GM19035 (cell line): ENCODE measurements around the gene GPR17.

ENCODE experiments used
- ATAC-seq: cut with Tn5 transposase; IDR thresholded peaks from one replicate; pipeline ENCODE4 v1.9.1; 2021; ENCODE audit not compliant: unreplicated experiment

Gene GPR17

GRCh38 chr2:127652786-127653357 lies 6.9 kb downstream of the GPR17 start:
- ATAC-seq, result no peak

DNA sequence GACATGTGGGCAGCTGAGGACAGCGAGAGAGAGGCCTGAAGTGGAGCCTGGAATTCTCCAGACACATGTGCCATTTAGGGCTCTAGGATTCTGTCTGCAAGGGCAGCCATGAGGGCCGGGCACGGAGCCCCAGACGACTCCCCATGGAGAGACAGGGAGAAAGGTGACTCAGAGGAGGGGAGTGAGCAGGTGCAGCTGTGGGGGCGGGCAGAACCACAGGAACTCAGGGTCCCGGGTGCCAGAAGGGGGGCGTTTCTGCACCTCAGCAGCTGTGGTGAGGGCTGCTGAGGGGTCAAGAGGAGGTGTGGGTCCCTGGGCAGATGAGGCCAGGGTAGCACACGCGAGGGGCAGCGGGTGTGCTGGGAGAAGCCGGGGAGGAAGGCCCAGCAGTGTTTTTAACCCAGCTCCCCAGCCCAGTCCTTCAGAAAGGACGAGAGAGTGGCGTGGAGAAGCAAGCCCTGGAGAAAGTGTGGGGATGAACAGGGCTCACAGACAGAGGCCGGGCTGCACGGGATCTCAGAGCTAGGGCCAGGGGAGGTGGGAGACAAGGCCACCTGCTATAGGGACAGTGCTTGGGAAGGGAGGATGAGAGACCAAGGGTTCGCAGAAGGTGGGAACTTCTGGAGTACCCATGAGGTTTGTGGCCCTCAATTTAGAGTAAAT lies 7.6 kb downstream of the GPR17 start:
- no peak for ATAC-seq

GRCh38 chr2:127654084-127654837 lies 8.3 kb downstream of the GPR17 start:
- no peak for ATAC-seq

DNA sequence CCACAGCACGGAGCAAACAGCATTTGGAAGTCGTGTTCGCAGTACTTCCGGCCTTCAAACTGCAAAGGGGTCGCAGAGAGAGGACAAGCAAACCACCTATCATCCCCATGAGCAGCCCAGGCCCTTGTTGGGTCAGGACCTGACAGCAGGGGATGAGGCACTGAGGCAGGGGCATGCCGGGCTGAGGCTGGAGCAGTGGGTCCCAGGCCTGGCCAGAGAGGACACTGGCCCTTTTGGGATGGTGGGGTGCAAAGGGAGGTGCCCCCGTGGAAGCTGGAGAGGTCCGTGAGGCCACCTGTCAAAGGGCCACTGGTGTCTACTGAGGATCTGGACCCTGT lies 8.9 kb downstream of the GPR17 start:
- no peak for ATAC-seq

- ATAC-seq, result no peak
Observed at GRCh38 chr2:127655209-127656073, 9.5 kb downstream of the GPR17 start.

- ATAC-seq, result no peak
Observed at GRCh38 chr2:127656569-127657231, 10.7 kb downstream of the GPR17 start.

DNA sequence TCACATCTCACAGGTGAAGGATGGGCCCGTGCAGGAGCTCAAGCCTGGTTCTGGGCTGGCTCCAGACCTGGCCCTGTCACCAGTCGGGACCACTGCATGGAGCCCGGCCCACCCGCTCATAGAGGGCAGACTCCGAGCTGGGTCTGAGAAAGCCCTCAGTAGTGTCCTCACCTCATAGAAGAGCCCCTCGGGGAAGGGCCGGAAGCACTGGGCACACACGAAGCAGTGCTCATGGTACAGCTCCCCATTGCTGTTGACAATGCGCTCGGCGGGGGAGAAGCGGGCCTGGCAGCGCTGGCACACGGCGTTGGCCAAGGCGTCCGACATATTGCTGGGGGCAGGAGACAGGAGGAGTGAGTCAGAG lies 11.3 kb downstream of the GPR17 start:
- ATAC-seq, result no peak

DNA sequence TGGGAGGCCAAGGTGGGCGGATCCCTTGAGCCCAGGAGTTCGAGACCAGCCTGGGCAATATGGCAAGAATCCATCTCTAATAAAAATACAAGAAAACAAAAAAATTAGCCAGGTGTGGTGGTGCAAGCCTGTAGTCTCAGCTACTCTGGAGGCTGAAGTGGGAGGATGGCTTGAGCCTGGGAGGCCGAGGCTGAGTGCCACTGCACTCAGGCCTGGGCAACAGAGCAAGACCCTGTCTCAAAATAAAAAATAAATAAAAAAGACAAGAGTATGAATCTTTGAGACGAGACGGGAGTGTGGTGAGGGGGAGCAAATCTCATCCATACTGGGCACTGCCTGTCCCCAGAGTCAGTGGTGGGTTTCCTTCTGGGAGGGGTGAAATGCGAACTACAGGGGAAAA lies 12.2 kb downstream of the GPR17 start:
- ATAC-seq, result no peak

DNA sequence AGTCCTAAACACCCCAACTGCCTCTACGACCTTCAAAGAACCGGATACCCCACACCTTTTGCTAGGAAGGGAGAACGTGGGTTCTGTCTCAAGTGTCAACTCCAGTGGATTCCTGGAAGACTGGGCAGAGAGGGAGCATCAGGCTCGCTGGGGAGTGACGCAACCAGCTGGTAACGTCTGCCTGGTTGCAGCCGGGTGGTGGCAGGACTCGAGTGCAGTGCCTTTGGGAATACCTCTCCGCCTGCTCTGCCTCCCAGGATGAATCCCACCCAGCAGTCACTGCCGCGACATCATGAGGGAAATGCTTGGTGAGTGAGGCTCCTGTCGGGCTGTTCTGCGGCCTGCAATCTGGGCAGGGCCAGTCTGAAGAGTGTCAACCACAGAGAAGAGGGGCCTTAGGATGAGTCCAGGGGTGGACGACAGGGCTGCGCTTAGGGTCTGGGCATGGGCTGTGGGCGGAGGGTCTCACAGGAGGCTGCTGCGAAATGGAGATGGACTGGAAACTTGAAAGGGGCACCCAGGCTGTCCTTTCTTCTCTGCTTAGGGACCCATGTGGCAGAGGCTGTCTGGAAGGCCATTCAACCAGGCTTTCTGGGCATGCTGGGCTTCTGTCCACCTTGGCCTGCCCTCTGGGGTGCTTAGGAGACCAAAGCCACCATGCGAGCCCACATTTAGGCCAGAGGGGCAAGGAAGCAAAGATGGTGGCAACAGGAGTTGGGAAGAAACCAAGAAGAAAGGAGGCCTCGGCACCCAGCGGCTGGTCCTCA lies 12.9 kb downstream of the GPR17 start:
- no peak for ATAC-seq

GRCh38 chr2:127659408-127660290 lies 13.7 kb downstream of the GPR17 start:
- ATAC-seq, result no peak

- ATAC-seq, result no peak
Observed at GRCh38 chr2:127660291-127660578, 14.3 kb downstream of the GPR17 start.

DNA sequence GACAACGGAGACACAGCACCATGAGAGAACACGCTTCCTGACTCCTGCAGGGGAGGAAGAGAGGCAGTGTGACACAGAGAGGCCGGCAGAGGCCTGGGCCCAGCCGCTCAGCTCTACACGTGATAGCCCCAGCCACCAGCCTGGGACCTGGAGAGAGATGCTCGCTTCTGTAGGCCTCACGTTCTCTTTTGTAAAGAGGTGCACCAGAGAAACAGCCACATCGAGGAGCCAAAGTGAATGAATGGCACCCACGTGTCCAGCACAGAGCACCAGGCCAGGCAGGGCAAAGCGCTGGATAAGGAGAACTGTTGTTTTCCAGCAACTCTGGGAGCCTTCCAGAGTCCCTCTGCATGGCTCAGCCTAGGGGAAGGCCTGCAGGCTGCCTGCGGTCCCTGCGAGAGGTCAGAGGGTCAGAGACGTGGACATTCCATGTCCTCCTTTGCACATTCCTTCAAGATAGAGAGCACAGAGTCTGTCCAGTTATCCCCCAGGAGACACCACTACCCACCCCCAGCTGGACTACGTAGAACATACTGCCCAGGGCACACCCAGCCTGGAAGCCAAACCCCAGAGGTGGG lies 15.2 kb downstream of the GPR17 start:
- ATAC-seq, result no peak

GRCh38 chr2:127661949-127662510 lies 16.1 kb downstream of the GPR17 start:
- no peak for ATAC-seq

DNA sequence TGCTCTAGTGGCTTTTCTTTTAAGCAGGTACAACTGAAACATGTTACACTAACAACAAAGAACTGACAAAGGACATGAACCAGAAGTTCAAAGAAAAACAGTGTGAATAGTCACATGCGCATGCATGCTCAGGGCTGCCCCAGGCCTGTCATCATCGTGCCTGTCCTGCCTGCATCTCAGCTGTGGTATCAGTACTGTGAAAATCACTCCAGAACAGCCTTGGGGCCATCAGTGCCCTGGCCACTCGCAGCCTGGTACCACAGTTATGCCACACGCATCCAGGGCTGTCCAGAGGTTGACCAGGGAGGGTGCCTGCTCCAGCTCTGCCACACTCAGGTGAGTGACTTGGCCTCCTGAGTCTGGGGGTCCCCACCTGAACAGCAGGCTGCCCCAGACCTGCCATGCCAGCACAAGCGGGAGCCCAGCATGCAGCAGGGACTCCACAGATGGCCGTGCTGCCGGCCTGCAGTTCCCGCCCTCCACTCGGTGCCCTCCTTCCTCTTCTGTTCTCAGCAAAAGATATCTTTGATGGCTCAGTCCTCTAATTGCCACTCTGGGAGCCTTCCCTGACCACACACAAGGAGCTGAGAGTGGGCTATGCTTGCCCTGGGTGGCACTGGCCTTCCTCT lies 17.1 kb downstream of the GPR17 start:
- ATAC-seq, result no peak

GRCh38 chr2:127663566-127664064 lies 17.7 kb downstream of the GPR17 start:
- no peak for ATAC-seq

- ATAC-seq, result no peak
Observed at GRCh38 chr2:127664065-127664894, 18.3 kb downstream of the GPR17 start.

- no peak for ATAC-seq
Observed at GRCh38 chr2:127664895-127665225, 18.9 kb downstream of the GPR17 start.
